Measurements from ENCODE around the gene PTPN22. TPM values are rescaled to one million over a fixed set of nuclear protein-coding genes. Genes with fewer than 3 reads are reported as not detected.

PTPN22 gene
- polyA plus RNA-seq, 1 donor (not counting 4 experiments of a cell fraction or from before 2014, with no cell fraction given), result 0.39 TPM

GRCh38 chr1:113835686-113836290 lies 35.7 kb downstream of the PTPN22 start:
- no peak for FAIRE-seq
- H2AFZ ChIP-seq (ENCODE audit: control insufficient read depth, low read length), result no peak overlapping the region
- dilution Hi-C loops (cut with MboI; ENCODE audit: extremely low pct_ligation_motif_present, low sequenced_read_pairs), result no loop called here

GRCh38 chr1:113834716-113835115 lies 36.8 kb downstream of the PTPN22 start:
- no peak overlapping the region for H3K27ac ChIP-seq (ENCODE audit: control insufficient read depth, insufficient read depth, low read length)
- no peak overlapping the region for H3K4me2 ChIP-seq (ENCODE audit: control insufficient read depth, extremely low read depth, insufficient read depth, low read depth, low read length)
- H3K9me3 ChIP-seq (ENCODE audit: control insufficient read depth, low read depth, low read length), result no peaks in the 10 kb centered on the region
- H2AFZ ChIP-seq (ENCODE audit: control insufficient read depth, low read length), result no peak overlapping the region
- no peak overlapping the region for H3K9ac ChIP-seq (ENCODE audit: control insufficient read depth, extremely low read depth, insufficient read depth, low read length)
- dilution Hi-C loops (cut with MboI; ENCODE audit: extremely low pct_ligation_motif_present, low sequenced_read_pairs), result no loop called here
- no peak for DNase-seq (ENCODE audit: low read depth, low spot score)
- peaks cover 3% of the 10 kb centered on the region for H3K4me1 ChIP-seq (ENCODE audit: control insufficient read depth, extremely low read depth, insufficient read depth, low read length)
- no peak for TF ChIP-seq EZH2 (IDR thresholded peaks at IDR 0.05; ENCODE audit: low read length)
- no peak for TF ChIP-seq CTCF (optimal IDR thresholded peaks at IDR 0.05 in 1 of 3, IDR thresholded peaks at IDR 0.05 in 1 of 3, conservative IDR thresholded peaks at IDR 0.05 in 1 of 3; ENCODE audit: extremely low read depth in 1 of 3, insufficient read depth in 2 of 3, low read length in 3 of 3)
- FAIRE-seq, result no peak
- H3K9me1 ChIP-seq (ENCODE audit: control insufficient read depth, extremely low read depth, insufficient read depth, low read length), result no peaks in the 10 kb centered on the region
- H3K36me3 ChIP-seq (ENCODE audit: control insufficient read depth in 2 of 2, extremely low read depth in 1 of 2, insufficient read depth in 2 of 2, low read length in 2 of 2), result no peaks in the 10 kb centered on the region
- no peaks in the 10 kb centered on the region for H3K27me3 ChIP-seq (ENCODE audit: control insufficient read depth, extremely low read depth, insufficient read depth, low read length)
- no peaks in the 10 kb centered on the region for H3K79me2 ChIP-seq (ENCODE audit: control insufficient read depth, insufficient read depth, low read length)
- H3K4me3 ChIP-seq (ENCODE audit: control insufficient read depth in 2 of 3, extremely low read depth in 1 of 3, insufficient read depth in 2 of 3, low read depth in 1 of 3, low read length in 3 of 3), result no peak overlapping the region
- no peaks in the 10 kb centered on the region for H4K20me1 ChIP-seq (ENCODE audit: control insufficient read depth, extremely low read depth, insufficient read depth, low read length)

More at GRCh38 chr1:113835686-113836290, 35.7 kb downstream of the PTPN22 start:
- no peak for TF ChIP-seq EZH2 (IDR thresholded peaks at IDR 0.05; ENCODE audit: low read length)
- peak in 1 of 3 experiments; percentile 9 for TF ChIP-seq CTCF (optimal IDR thresholded peaks at IDR 0.05 in 1 of 3, IDR thresholded peaks at IDR 0.05 in 1 of 3, conservative IDR thresholded peaks at IDR 0.05 in 1 of 3; ENCODE audit: extremely low read depth in 1 of 3, insufficient read depth in 2 of 3, low read length in 3 of 3)
- H3K4me3 ChIP-seq (ENCODE audit: control insufficient read depth in 2 of 3, extremely low read depth in 1 of 3, insufficient read depth in 2 of 3, low read depth in 1 of 3, low read length in 3 of 3), result no peak overlapping the region
- DNase-seq (ENCODE audit: low read depth, low spot score), result no peak
- H3K79me2 ChIP-seq (ENCODE audit: control insufficient read depth, insufficient read depth, low read length), result no peaks in the 10 kb centered on the region
- H3K27me3 ChIP-seq (ENCODE audit: control insufficient read depth, extremely low read depth, insufficient read depth, low read length), result no peaks in the 10 kb centered on the region
- H3K9me3 ChIP-seq (ENCODE audit: control insufficient read depth, low read depth, low read length), result no peaks in the 10 kb centered on the region
- no peak overlapping the region for H3K9ac ChIP-seq (ENCODE audit: control insufficient read depth, extremely low read depth, insufficient read depth, low read length)
- H4K20me1 ChIP-seq (ENCODE audit: control insufficient read depth, extremely low read depth, insufficient read depth, low read length), result no peaks in the 10 kb centered on the region
- H3K27ac ChIP-seq (ENCODE audit: control insufficient read depth, insufficient read depth, low read length), result no peak overlapping the region
- no peaks in the 10 kb centered on the region for H3K9me1 ChIP-seq (ENCODE audit: control insufficient read depth, extremely low read depth, insufficient read depth, low read length)
- peaks cover 3% of the 10 kb centered on the region for H3K4me1 ChIP-seq (ENCODE audit: control insufficient read depth, extremely low read depth, insufficient read depth, low read length)
- no peak overlapping the region for H3K4me2 ChIP-seq (ENCODE audit: control insufficient read depth, extremely low read depth, insufficient read depth, low read depth, low read length)
- H3K36me3 ChIP-seq (ENCODE audit: control insufficient read depth in 2 of 2, extremely low read depth in 1 of 2, insufficient read depth in 2 of 2, low read length in 2 of 2), result no peaks in the 10 kb centered on the region
